WI38 (cell line): Measurements from ENCODE around the gene ZNF764.

Source experiments
- H3K4me3 ChIP-seq: 2 replicates; pipeline ENCODE4 v1.5.1; 2011; ENCODE audit warnings: low read depth, mild to moderate bottlenecking, control low read depth, low read length
- CTCF ChIP-seq: IDR thresholded peaks from 2 replicates; pipeline ENCODE4 v1.5.1; 2012; ENCODE audit warnings: low read depth, mild to moderate bottlenecking, control low read depth, low read length

Gene ZNF764

DNA sequence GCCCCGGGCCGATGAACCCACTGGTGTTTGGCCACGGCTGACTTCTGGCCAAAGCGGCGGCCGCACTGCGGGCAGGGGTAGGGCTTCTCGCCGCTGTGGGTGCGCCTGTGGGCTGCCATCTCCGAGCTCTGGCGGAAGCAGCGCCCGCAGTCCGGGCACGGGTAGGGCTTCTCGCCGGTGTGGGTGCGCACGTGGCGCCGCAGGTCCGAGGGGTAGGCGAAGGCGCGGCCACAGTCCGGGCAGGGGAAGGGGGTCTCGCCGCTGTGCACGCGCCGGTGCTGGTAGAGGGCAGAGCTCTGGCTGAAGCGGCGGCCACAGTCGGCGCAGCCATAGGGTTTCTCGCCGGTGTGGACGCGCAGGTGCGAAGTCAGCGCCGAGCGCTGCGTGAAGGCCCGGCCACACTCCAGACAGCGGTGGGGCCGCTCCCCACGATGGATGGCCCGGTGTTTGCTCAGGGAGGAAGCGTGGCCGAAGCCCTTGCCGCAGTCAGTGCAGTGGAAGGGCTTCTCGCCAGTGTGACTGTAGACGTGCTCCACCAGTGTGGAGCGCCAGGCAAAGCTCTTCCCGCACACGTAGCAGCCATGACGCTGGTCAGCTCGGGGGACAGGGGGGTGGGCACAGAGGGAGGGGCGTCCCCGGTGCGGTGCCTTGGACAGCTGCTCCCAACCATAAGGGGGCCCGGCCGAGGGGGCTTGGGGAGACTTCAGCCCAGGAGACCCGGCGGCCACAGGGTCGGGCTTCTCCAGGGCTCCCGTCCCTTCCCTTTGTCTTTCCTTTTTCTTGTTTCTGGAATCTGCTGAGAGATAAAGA, 2.7 kb downstream of the ZNF764 start:
- H3K4me3 ChIP-seq: no peak overlapping the region
- no peak for TF ChIP-seq CTCF

DNA sequence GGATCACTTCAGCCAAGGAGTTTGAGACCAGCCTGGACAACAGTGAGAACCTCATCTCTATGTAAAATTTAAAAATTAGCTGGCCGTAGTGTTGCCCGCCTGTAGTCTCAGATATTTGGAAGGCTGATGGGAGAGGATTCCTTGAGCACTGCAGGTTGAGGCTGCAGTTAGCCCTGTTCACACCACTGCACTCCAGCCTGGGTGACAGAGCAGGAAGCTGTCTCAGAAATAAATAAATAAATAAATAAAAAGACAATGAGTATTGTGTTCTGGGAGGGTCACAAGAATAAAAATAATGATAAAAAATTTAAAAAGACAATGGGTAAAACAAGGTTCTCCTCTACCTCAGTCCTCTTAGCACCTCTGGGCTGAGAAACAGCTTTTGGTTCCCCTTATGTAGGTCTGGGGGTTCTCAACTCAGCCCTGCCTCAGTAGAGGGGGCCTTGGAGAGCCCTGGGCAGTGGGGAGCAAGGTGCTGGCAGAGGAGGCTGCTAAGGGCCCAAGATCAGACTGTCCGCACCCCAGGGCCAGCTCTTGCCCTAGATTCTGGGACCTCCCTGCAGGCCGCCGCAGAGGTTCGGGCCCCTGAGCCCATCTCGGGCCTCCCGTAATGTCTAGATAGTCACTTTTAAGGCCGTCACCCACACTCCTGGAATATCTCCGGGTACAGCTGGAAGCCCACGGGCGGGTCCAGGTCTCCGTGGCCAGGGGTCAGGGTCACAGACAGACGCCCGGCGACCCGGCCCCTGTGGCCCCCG, 3.4 kb downstream of the ZNF764 start:
- no peak for TF ChIP-seq CTCF
- no peak overlapping the region for H3K4me3 ChIP-seq

DNA sequence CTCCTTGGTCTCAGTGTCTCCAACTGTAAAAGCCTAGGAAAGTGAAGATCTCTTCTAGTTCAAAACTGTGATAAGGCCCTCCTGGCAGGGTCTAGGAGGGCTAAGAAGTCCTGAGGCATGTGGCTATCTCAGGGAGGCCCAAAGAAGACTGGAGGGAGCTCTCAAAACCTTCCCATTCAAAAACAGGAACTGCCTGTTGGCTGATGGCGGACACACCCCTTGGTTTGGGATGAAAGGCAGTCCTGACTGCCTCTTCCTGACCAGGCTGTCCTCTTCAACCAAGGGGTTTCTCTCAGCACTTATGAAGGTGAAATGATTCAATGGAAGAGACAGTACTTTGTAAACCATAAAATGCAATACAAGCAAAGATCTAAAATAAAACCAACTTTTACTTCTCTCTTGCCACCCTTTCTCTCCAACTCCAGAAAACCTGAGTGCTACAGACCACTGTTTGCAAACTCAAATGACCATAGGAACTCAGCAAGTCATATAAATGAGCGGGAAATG, 4.7 kb downstream of the ZNF764 start:
- H3K4me3 ChIP-seq: no peak overlapping the region

DNA sequence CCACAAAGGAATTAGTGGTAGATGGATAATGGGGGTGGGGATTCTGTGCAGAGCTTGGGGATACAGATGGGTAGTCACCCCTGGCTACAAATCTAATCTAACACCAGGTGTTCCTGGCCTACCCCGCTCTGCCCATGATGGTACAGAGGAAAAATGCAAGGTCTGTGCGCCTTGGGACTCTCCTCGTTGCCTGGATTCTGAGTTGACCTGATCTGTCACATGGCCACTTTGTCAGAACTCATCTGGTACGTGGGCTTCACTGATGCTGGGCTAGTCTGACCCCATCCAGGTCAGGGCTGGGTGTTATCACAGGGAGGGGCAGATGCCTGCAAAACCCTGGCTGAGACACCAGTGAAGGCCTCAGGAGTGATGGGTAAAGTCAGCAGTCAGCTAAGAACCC, 5.2 kb downstream of the ZNF764 start:
- no peak for TF ChIP-seq CTCF

More for the DNA sequence above, 4.7 kb downstream of the ZNF764 start:
- no peak for TF ChIP-seq CTCF

DNA sequence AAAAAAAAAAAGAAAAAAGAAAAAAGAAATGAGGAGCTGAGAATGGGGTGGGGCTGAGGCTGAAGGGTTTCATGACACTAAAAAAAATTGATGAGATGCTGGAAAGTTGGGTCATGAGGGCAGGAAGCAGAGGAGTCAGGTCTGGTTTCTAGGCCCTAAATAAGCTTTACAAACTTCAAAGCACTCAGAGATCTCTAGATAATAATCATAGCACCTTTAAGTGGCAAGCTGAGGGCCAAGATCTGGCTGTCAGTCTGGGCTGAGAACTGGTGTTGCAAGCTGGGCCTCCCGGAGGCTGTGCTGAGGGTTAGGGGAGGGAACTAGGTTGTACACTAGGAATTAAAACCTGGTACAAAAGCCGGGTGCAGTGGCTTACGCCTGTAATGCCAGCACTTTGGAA, 6.4 kb downstream of the ZNF764 start:
- H3K4me3 ChIP-seq: no peak overlapping the region
- no peak for TF ChIP-seq CTCF

More for the DNA sequence above, 5.2 kb downstream of the ZNF764 start:
- H3K4me3 ChIP-seq: no peak overlapping the region

DNA sequence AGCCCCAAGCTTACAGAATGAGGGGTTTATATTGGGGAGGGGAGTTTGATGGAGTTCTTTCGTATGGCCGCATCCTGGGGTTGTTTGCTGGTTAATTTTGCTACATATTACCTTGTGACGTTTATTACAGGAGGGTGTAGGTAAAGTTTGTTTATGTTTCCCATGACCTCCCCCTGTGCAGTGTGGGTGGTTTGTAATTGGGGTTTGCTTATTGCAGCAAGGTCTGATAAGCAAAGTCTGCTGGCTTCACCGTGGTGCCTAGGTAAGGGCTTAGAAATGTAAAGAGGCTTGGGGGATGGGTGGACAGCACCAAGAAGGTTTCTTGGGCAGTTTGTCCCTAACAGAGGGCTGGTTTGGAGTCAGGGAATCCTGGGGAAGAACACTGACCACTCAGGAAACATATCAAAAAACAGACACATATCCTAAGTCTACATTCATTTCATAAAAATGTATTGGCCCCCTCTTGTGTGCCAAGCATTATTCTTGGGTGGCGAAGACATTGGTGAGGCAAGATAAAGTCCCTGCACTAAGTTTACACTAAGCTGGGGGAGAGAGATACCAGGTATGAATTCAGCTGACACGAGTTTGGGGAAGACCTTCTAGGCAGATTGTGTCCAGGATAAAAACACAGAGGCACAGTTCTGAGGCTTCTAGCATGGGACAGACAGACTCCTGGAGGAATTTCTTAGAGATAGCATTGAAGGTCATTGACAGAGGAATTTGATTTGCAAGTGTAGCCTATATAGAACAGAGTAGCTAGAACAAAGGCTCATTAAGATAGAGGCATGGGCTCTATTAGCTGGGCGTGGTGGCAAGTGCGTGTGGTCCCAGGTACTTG, 9.5 kb downstream of the ZNF764 start:
- H3K4me3 ChIP-seq: no peak overlapping the region
- TF ChIP-seq CTCF: no peak
